DMS 273 (cell line): ENCODE data around the gene CFI.

ENCODE experiments used
- DNase-seq: peaks from one replicate; lab custom pipeline; 2025; ENCODE audit not compliant: unreplicated experiment; lab: John Stamatoyannopoulos, UW

Gene CFI

DNA sequence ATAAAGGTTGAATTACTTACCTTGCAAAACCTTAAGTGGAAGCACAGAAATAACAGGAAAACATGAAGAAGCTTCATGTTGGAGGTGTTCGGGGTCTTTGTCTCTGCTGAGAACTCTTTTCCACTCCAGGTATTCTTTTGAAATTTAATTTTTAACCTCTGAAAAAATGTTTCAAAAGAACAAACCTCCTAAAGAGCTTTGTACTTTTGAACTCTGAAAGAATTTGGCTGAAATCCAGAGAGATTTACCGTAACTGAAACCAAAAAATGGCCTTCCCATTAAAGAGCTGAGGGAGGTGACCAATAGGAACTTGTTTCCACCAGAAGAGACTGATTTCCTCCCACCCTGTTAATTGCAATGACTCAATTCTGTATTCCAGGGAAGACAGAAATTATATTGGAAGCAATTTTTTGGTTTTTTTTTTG is at the start of gene CFI:
CFI (minus strand) TSS at position 105 of the 425 bp plus-strand sequence; CDS start at position 77, 28 bp downstream.
- DNase-seq, result peak; percentile 13

DNA sequence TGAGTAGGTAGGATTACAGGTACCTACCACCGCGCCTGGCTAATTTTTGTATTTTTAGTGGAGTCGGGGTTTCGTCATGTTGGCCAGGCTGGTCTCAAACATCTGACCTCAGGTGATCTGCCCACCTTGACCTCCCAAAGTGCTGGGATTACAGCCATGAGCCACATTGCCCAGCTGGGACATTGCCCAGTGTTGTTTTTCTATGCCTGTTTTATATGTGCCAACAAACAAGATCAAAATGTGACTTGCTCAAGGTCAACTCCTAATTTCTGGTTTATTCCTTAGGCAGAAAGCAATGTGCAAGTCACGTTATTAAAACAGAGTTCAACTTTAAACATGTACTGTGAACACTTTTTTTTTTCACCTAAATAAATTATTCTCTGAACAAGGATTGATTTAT is 48.8 kb upstream of the CFI start:
- DNase-seq, result no peak

DNA sequence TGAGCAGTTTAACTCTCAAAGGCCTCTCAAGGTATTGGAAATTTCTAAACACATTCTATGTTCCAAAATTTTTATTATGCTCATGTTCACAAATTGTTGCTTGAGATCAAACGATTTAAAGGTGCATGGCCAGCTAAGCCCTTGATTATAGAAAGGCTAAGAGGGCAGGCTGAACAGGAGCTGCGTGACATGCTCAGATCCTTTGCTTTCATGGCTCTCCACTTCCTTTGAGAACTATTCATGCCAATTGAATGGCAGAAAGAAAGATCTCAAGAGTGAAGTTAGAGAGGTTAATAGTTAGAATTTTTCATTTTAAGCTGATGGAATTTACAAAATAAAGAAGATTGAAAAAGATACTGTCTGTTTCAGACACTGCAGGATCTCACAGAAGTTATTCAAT is 46.7 kb upstream of the CFI start:
- DNase-seq, result no peak

DNA sequence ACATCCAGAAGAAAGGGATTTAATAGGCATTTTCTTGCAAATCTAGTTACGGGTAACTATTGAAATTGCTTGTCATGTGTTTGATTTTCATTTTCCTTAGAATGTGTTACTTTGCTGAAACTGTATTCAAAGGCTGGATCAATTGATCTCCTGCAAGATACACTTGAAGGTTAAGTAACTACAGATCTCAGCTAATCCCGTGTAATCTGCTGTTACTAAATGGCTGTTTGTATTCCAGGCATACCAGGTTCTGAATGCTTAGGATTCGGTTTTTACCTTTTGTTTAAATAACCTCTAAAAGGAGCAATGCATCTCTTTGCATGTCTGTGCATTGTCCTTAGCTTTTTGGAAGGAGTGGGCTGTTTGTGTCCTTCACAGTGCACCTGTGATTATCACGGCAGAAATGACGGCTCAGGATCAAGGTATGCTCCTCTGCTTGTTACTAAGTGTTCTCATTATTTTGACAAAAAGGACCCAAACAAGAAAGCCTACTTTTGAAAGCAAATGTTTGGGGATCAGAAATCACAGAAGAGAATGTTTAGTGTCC is 46.2 kb upstream of the CFI start, which contains the start of gene LRIT3:
LRIT3 (plus strand) TSS at position 212 of the 547 bp plus-strand sequence; CDS start at position 307, 95 bp downstream.
- no peak for DNase-seq

- no peak for DNase-seq
Observed at GRCh38 chr4:109846395-109847098, 44.7 kb upstream of the CFI start.

GRCh38 chr4:109836985-109837384 is 35.2 kb upstream of the CFI start:
- DNase-seq, result no peak

- DNase-seq, result no peak
Observed at GRCh38 chr4:109833756-109834155, 32.0 kb upstream of the CFI start.

- DNase-seq, result no peak
Observed at GRCh38 chr4:109827672-109828071, 25.9 kb upstream of the CFI start, which contains the start of gene RRH. Gene RRH (plus strand): TSS chr4:109827972. CDS start chr4:109828028, 56 bp downstream.

- DNase-seq, result peak; percentile 29
Observed at GRCh38 chr4:109826719-109827118, 24.9 kb upstream of the CFI start.

- no peak for DNase-seq
Observed at GRCh38 chr4:109821185-109821584, 19.4 kb upstream of the CFI start.

- DNase-seq, result peak; percentile 20
Observed at GRCh38 chr4:109820563-109820962, 18.8 kb upstream of the CFI start.

GRCh38 chr4:109818268-109818667 is 16.5 kb upstream of the CFI start:
- DNase-seq, result no peak

DNA sequence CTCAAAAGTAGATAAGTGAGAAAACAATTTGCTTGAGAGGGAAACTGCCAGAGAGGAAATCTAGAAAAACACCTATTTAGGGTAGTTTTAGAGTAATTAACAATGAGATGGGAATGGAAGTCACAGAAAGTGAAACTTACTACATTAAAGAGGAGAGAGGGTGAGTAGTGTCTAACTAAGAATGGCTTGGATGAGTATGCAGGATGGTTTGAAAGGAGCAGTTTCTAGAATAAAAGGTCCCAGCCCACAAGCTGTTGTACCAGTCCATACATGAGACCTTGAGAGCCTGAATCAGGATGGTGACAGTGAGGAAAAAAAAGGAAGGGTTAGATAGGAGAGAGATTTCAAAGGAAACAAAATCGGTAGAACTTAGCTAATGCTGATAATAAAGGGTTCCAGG is 15.1 kb upstream of the CFI start:
- no peak for DNase-seq

DNA sequence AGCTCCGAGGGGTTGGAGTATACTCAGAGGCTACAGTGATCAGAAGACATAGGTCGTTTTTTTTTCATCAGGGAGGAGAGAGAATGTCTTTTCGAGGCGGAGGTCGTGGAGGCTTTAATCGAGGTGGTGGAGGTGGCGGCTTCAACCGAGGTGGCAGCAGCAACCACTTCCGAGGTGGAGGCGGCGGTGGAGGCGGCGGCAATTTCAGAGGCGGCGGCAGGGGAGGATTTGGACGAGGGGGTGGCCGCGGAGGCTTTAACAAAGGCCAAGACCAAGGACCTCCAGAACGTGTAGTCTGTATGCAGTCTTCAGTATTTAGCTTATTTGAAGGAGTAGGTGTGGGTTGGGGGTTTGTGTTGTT is 14.3 kb upstream of the CFI start:
- peak; percentile 28 for DNase-seq

DNA sequence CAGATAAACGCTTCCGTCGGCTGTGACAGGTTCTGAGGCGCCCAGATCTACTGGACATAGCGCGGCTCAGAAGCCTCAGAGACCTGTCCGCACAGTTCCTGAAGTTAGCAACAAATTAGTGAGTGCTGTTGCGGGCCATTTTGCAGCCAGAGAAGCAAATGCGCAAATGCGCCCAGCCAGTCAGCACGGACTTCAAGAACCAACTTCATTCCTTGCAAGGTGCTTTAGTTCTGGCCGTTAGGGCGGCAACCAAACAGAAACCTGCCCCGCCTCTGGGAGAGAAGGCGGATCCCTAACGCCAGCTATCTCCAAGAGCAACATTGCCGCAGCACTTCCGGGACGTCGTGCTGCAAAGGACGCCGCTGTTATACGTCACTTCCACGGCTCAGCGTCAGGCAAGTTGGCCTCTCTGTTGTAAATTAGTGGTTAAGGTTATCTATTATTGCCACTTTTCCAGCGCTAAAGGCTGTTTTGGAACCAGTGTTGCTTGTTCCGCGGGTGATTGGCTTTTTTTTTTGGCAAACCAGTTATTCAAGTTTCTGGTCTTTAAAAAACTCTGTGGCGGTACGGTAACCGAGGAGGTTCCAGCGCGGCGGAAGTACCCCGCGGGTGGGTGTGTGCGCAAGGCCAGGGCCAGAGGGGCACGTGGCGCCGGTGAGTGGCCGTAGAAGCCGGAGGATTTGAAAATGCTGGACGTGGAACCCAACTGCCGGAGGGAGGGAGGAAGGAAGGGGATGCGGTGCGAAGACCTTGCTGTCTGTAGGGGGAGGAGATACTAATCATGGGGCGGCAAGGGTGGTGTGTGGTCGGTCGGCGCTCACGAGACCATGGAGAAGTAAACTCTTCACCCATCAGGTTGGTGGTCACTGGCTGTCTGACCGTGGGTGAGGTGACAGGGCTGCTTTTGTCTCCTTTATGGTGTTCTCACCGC is 13.6 kb upstream of the CFI start, which contains the start of gene GAR1:
GAR1 (plus strand) TSS at position 612 of the 931 bp plus-strand sequence. CDS start 403 bp downstream, outside the sequence.
- peak; percentile 95 for DNase-seq

DNA sequence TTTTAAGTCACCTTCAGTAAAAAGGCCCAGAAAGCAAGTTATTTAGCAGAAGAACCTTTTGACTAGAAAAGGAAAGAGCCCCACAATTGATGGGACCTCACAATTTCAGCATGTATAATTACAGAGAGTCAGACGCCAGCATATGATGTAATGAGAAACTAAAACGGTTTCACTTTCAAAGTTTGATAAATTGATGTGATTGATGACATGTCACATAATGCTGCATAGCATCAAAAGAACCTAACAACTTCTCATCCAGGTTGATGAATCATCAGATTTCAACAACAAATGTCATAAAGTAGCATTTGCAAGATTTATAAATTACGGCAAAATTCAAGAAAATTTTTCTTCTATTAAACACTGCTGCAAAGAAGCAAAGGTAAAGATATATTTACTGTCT is 9.9 kb upstream of the CFI start:
- DNase-seq, result no peak

DNA sequence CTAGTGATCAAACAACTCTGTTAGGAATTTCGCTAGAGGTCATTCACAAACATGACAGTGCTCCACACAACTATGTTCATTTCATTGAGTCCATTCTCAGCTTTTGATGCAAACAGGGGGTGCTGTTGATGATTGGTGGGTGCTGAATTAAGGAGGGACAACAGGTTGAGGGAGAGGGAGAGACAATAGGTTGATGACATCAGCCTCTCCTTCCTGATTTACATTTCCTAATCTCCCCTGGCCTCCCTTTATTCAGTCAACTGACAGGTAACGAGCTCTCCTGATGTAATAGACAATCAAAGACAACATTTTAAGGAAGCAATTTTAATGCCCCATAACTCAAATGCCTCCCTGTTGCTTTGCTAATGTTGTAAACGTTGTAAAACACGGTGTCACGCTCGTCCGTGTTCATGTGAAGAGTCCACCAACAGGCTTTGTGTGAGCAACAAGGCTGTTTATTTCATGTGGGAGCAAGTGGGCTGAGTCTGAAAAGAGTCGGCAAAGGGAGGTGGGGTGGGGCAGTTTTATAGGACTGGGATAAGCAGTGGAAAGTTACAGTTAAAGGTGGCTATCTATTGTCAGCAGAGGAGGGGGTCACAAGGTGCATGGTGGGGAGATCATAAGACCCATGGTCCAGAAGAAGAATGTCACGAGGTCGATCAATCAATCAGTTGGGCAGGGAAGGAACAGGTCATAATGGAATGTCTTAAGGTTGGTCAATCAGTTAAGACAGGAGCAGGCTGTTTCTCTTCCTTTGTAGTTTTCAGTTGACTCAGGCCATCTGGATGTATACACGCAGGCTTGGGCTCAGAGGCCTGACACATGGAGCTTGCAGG is 9.0 kb upstream of the CFI start:
- no peak for DNase-seq

DNA sequence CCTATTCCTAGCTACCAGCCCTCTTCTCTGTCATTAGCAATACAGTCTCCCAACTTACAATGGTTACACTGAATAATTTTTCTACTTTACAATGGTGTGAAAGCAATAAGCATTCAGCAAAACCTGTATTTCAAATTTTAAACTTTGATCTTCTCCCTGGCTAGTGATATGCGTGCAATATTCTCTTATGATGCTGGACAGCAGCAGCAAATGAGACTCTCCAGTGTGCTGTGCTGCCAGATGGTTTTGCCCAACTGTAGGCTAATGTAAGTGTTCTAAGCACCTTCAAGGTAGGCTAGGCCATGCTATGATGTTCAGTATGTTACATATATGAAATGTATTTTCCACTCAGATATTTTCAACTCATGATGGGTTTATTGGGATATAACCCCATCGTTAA is 7.9 kb upstream of the CFI start:
- DNase-seq, result no peak

- DNase-seq, result peak; percentile 65
Observed at GRCh38 chr4:109803924-109804571, 2.2 kb upstream of the CFI start.
